ENCODE measurements around the gene TEAD3. TPM values are rescaled to one million over a fixed set of nuclear protein-coding genes. Genes with fewer than 3 reads are reported as not detected.

TEAD3 gene
- total RNA-seq, 1 experiment from 2014 or later = 34.3 TPM

GRCh38 chr6:35465646-35466045 lies 31.2 kb downstream of the TEAD3 start:
- H3K27ac Mint-ChIP-seq = no peak overlapping the region
- H3K36me3 Mint-ChIP-seq = peaks cover 50% of the 10 kb centered on the region
- POLR2A ChIA-PET = no interaction called here
- ATAC-seq = no peak
- peaks cover 20% of the 10 kb centered on the region for H3K4me1 Mint-ChIP-seq
- peaks cover 13% of the 10 kb centered on the region for H3K27me3 Mint-ChIP-seq (ENCODE audit: low read depth)
- TF ChIP-seq NFE2L1 (CRISPR knock-in tag; IDR thresholded peaks at IDR 0.05) (no peak), FOXP4 (CRISPR knock-in tag; IDR thresholded peaks at IDR 0.05) (no peak), FOXJ3 (CRISPR knock-in tag; IDR thresholded peaks at IDR 0.05; ENCODE audit: borderline replicate concordance) (no peak), IRF1 (CRISPR knock-in tag; IDR thresholded peaks at IDR 0.05) (no peak), JUN (CRISPR knock-in tag; IDR thresholded peaks at IDR 0.05) (no peak), ZNF317 (CRISPR knock-in tag; IDR thresholded peaks at IDR 0.05; ENCODE audit: borderline replicate concordance, low read depth) (no peak), SOX15 (CRISPR knock-in tag; IDR thresholded peaks at IDR 0.05) (no peak), SP1 (CRISPR knock-in tag; conservative IDR thresholded peaks at IDR 0.05) (no peak), ZNF416 (CRISPR knock-in tag; IDR thresholded peaks at IDR 0.05) (no peak), EMX1 (CRISPR knock-in tag; IDR thresholded peaks at IDR 0.05) (no peak), ETV6 (CRISPR knock-in tag; IDR thresholded peaks at IDR 0.05) (no peak), ZNF281 (CRISPR knock-in tag; IDR thresholded peaks at IDR 0.05) (no peak)
- TF ChIP-seq, protein P1, sequence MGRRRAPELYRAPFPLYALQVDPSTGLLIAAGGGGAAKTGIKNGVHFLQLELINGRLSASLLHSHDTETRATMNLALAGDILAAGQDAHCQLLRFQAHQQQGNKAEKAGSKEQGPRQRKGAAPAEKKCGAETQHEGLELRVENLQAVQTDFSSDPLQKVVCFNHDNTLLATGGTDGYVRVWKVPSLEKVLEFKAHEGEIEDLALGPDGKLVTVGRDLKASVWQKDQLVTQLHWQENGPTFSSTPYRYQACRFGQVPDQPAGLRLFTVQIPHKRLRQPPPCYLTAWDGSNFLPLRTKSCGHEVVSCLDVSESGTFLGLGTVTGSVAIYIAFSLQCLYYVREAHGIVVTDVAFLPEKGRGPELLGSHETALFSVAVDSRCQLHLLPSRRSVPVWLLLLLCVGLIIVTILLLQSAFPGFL (CRISPR knock-in tag; IDR thresholded peaks at IDR 0.05; ENCODE audit: borderline replicate concordance) = no peak
- TF ChIP-seq, protein P2, sequence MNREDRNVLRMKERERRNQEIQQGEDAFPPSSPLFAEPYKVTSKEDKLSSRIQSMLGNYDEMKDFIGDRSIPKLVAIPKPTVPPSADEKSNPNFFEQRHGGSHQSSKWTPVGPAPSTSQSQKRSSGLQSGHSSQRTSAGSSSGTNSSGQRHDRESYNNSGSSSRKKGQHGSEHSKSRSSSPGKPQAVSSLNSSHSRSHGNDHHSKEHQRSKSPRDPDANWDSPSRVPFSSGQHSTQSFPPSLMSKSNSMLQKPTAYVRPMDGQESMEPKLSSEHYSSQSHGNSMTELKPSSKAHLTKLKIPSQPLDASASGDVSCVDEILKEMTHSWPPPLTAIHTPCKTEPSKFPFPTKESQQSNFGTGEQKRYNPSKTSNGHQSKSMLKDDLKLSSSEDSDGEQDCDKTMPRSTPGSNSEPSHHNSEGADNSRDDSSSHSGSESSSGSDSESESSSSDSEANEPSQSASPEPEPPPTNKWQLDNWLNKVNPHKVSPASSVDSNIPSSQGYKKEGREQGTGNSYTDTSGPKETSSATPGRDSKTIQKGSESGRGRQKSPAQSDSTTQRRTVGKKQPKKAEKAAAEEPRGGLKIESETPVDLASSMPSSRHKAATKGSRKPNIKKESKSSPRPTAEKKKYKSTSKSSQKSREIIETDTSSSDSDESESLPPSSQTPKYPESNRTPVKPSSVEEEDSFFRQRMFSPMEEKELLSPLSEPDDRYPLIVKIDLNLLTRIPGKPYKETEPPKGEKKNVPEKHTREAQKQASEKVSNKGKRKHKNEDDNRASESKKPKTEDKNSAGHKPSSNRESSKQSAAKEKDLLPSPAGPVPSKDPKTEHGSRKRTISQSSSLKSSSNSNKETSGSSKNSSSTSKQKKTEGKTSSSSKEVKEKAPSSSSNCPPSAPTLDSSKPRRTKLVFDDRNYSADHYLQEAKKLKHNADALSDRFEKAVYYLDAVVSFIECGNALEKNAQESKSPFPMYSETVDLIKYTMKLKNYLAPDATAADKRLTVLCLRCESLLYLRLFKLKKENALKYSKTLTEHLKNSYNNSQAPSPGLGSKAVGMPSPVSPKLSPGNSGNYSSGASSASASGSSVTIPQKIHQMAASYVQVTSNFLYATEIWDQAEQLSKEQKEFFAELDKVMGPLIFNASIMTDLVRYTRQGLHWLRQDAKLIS (CRISPR knock-in tag; IDR thresholded peaks at IDR 0.05; ENCODE audit: borderline replicate concordance) = no peak
- H3K4me3 Mint-ChIP-seq = no peak overlapping the region
- no peak for DNase-seq (ENCODE audit: low spot score)
- no peaks in the 10 kb centered on the region for H3K9me3 Mint-ChIP-seq
- CTCF ChIA-PET = interaction anchor here (1.2 kb wide), 1 partner anchor 124 kb away, joined by 4 read pairs; no protein-coding TSS in a partner anchor

DNA sequence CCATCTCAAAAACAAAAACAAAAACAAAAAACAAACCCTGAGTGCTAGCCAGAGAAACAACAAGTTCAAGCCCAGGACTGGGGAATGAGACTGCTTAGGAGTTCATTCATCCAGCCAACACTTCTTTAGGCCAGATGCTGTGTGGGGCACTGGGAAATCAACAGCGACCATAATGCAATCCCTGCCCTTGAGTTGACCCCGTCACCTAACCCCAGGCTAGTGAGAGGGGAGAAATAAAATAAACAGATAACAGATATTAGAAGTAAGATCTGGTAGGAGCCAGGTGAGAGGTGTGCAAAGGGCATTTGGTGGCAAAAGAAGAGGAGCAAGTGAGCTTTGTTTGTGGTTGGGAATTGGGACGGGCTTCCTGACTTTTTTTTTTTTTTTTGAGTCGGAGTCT lies 33.6 kb downstream of the TEAD3 start:
- Mint-ChIP-seq H3K27me3 (ENCODE audit: low read depth) (peaks cover 7% of the 10 kb centered on the region; the same call in 1 of the 2 replicates), H3K4me3 (no peak overlapping the region), H3K27ac (no peak overlapping the region), H3K36me3 (peaks cover 41% of the 10 kb centered on the region), H3K4me1 (peaks cover 6% of the 10 kb centered on the region), H3K9me3 (no peaks in the 10 kb centered on the region)
- TF ChIP-seq MLX (CRISPR knock-in tag; IDR thresholded peaks at IDR 0.05) = no peak
- TF ChIP-seq NFATC4 (CRISPR knock-in tag; IDR thresholded peaks at IDR 0.05) = no peak
- TF ChIP-seq GTF2I (CRISPR knock-in tag; conservative IDR thresholded peaks at IDR 0.05) = no peak
- TF ChIP-seq USF2 (CRISPR knock-in tag; IDR thresholded peaks at IDR 0.05) = no peak
- no peak for TF ChIP-seq ZNF281 (CRISPR knock-in tag; IDR thresholded peaks at IDR 0.05)
- no peak for TF ChIP-seq SMAD4 (CRISPR knock-in tag; IDR thresholded peaks at IDR 0.05)
- ChIA-PET POLR2A (no interaction called here), CTCF (interaction anchor here (1.1 to 1.2 kb wide), 2 partner anchors 121 to 160 kb away, joined by 3 to 5 read pairs; partner anchors contain the start of gene PPARD)
- ATAC-seq (no peak), DNase-seq (ENCODE audit: low spot score) (no peak)

All from WTC11 (cell line).